Measurements from ENCODE around the gene QSOX1.

The QSOX1 gene

GRCh38 chr1:180211156-180211859 is 56.6 kb downstream of the QSOX1 start:
- in situ Hi-C loops (cut with MboI; ENCODE audit: low sequenced_read_pairs), result no loop called here

GRCh38 chr1:180211860-180212229 is 57.2 kb downstream of the QSOX1 start:
- in situ Hi-C loops (cut with MboI; ENCODE audit: low sequenced_read_pairs), result no loop called here

GRCh38 chr1:180213401-180214170 is 58.9 kb downstream of the QSOX1 start:
- in situ Hi-C loops (cut with MboI; ENCODE audit: low sequenced_read_pairs), result no loop called here

- in situ Hi-C loops (cut with MboI; ENCODE audit: low sequenced_read_pairs), result no loop called here
Measured at GRCh38 chr1:180215856-180216625, 61.4 kb downstream of the QSOX1 start.

GRCh38 chr1:180217006-180217405 is 62.3 kb downstream of the QSOX1 start:
- in situ Hi-C loops (cut with MboI; ENCODE audit: low sequenced_read_pairs), result no loop called here

GRCh38 chr1:180218806-180219765 is 64.4 kb downstream of the QSOX1 start:
- in situ Hi-C loops (cut with MboI; ENCODE audit: low sequenced_read_pairs), result no loop called here

GRCh38 chr1:180219776-180220175 is 65.1 kb downstream of the QSOX1 start:
- in situ Hi-C loops (cut with MboI; ENCODE audit: low sequenced_read_pairs), result no loop called here

- in situ Hi-C loops (cut with MboI; ENCODE audit: low sequenced_read_pairs), result no loop called here
Measured at GRCh38 chr1:180221462-180221861, 66.8 kb downstream of the QSOX1 start.

- in situ Hi-C loops (cut with MboI; ENCODE audit: low sequenced_read_pairs), result no loop called here
Measured at GRCh38 chr1:180224902-180225301, 70.2 kb downstream of the QSOX1 start.

GRCh38 chr1:180225403-180225802 is 70.7 kb downstream of the QSOX1 start:
- in situ Hi-C loops (cut with MboI; ENCODE audit: low sequenced_read_pairs), result no loop called here

- in situ Hi-C loops (cut with MboI; ENCODE audit: low sequenced_read_pairs), result no loop called here
Measured at GRCh38 chr1:180227861-180228647, 73.4 kb downstream of the QSOX1 start.

- in situ Hi-C loops (cut with MboI; ENCODE audit: low sequenced_read_pairs), result no loop called here
Measured at GRCh38 chr1:180228648-180229482, 74.2 kb downstream of the QSOX1 start.

- in situ Hi-C loops (cut with MboI; ENCODE audit: low sequenced_read_pairs), result no loop called here
Measured at GRCh38 chr1:180229483-180230415, 75.1 kb downstream of the QSOX1 start, which contains the start of gene LHX4. TSS of gene LHX4 (plus strand) at chr1:180230264. CDS start at chr1:180230530, 266 bp downstream.

- in situ Hi-C loops (cut with MboI; ENCODE audit: low sequenced_read_pairs), result no loop called here
Measured at GRCh38 chr1:180230416-180230790, 75.7 kb downstream of the QSOX1 start.

GRCh38 chr1:180230791-180231505 is 76.3 kb downstream of the QSOX1 start:
- in situ Hi-C loops (cut with MboI; ENCODE audit: low sequenced_read_pairs), result no loop called here

GRCh38 chr1:180231506-180231921 is 76.8 kb downstream of the QSOX1 start:
- in situ Hi-C loops (cut with MboI; ENCODE audit: low sequenced_read_pairs), result no loop called here

- in situ Hi-C loops (cut with MboI; ENCODE audit: low sequenced_read_pairs), result no loop called here
Measured at GRCh38 chr1:180231936-180232335, 77.3 kb downstream of the QSOX1 start.
